ENCODE results near the gene PNPLA7. TPM values are rescaled to one million over a fixed set of nuclear protein-coding genes. Genes with fewer than 3 reads are reported as not detected.

PNPLA7 gene
- total and polyA plus RNA-seq, 7 experiments from 2014 or later, result 2.7 to 28.9 (median 9.0) TPM

- Histone ChIP-seq H3K36me3 (ENCODE audit: control insufficient read depth in 2 of 3, insufficient read depth in 3 of 3, low read length in 3 of 3) (no peaks in the 10 kb centered on the region), H3K4me1 (ENCODE audit: control insufficient read depth in 2 of 2, insufficient read depth in 2 of 2, low read length in 2 of 2) (no peaks in the 10 kb centered on the region), H3K27me3 (ENCODE audit: control insufficient read depth in 2 of 2, insufficient read depth in 2 of 2, low read length in 2 of 2) (no peaks in the 10 kb centered on the region), H3K4me3 (ENCODE audit: low read length) (no peak overlapping the region), H3K9me3 (ENCODE audit: control insufficient read depth in 2 of 3, low read length in 3 of 3) (peaks cover 0 to 7% (median 0%) of the 10 kb centered on the region in 3 experiments), H3K27ac (ENCODE audit: low read depth, low read length) (no peak overlapping the region)
- no peak overlapping the region for H3K4me3 Mint-ChIP-seq
- intact Hi-C loops (cut with micrococcal nuclease), result no loop called here
- CTCF ChIA-PET, result no interaction called here
- H3K9me3 Mint-ChIP-seq, result peaks cover 5 to 27% (median 18%) of the 10 kb centered on the region in 11 donors
- H3K36me3 Mint-ChIP-seq, result peaks cover 7 to 23% (median 17%) of the 10 kb centered on the region in 5 donors
- POLR2A ChIA-PET, result no interaction called here
- DNase-seq, result no peak
- no peak overlapping the region for H3K27ac Mint-ChIP-seq
- no peak for ATAC-seq
- peaks cover 0 to 13% (median 0%) of the 10 kb centered on the region in 7 donors for H3K4me1 Mint-ChIP-seq
- no peaks in the 10 kb centered on the region for H3K27me3 Mint-ChIP-seq
Observed at GRCh38 chr9:137477778-137478612, 72.2 kb downstream of the PNPLA7 start.

- no peaks in the 10 kb centered on the region for H3K36me3 ChIP-seq (ENCODE audit: control insufficient read depth in 2 of 3, insufficient read depth in 3 of 3, low read length in 3 of 3)
- intact Hi-C loops (cut with micrococcal nuclease), result no loop called here
- H3K4me1 Mint-ChIP-seq, result peaks cover 0 to 6% (median 0%) of the 10 kb centered on the region in 7 donors
- ChIA-PET CTCF (no interaction called here), POLR2A (no interaction called here)
- ATAC-seq, result no peak
- no peaks in the 10 kb centered on the region for H3K27me3 ChIP-seq (ENCODE audit: control insufficient read depth in 2 of 2, insufficient read depth in 2 of 2, low read length in 2 of 2)
- H3K4me1 ChIP-seq (ENCODE audit: control insufficient read depth in 2 of 2, insufficient read depth in 2 of 2, low read length in 2 of 2), result no peaks in the 10 kb centered on the region
- H3K4me3 Mint-ChIP-seq, result no peak overlapping the region
- DNase-seq, result no peak
- peaks cover 5 to 32% (median 19%) of the 10 kb centered on the region in 11 donors for H3K9me3 Mint-ChIP-seq
- no peaks in the 10 kb centered on the region for H3K27me3 Mint-ChIP-seq
- H3K9me3 ChIP-seq (ENCODE audit: control insufficient read depth in 2 of 3, low read length in 3 of 3), result peaks cover 0 to 10% (median 0%) of the 10 kb centered on the region in 3 experiments
- H3K36me3 Mint-ChIP-seq, result peaks cover 7 to 26% (median 17%) of the 10 kb centered on the region in 5 donors
- no peak overlapping the region for H3K4me3 ChIP-seq (ENCODE audit: low read length)
- H3K27ac ChIP-seq (ENCODE audit: low read depth, low read length), result no peak overlapping the region
- no peak overlapping the region for H3K27ac Mint-ChIP-seq
Observed at GRCh38 chr9:137476856-137477255, 73.3 kb downstream of the PNPLA7 start.

- H3K36me3 ChIP-seq (ENCODE audit: control insufficient read depth in 2 of 3, insufficient read depth in 3 of 3, low read length in 3 of 3), result no peaks in the 10 kb centered on the region
- Mint-ChIP-seq H3K36me3 (peaks cover 7 to 26% (median 21%) of the 10 kb centered on the region in 5 donors), H3K27me3 (peaks cover 0 to 2% (median 0%) of the 10 kb centered on the region in 5 donors), H3K4me3 (no peak overlapping the region), H3K4me1 (peaks cover 2 to 10% (median 3%) of the 10 kb centered on the region in 7 donors), H3K27ac (no peak overlapping the region), H3K9me3 (peaks cover 5 to 36% (median 19%) of the 10 kb centered on the region in 11 donors)
- intact Hi-C loops (cut with micrococcal nuclease), result no loop called here
- ChIA-PET POLR2A (no interaction called here), CTCF (no interaction called here)
- no peak for ATAC-seq
- peaks cover 0 to 10% (median 0%) of the 10 kb centered on the region in 3 experiments for H3K9me3 ChIP-seq (ENCODE audit: control insufficient read depth in 2 of 3, low read length in 3 of 3)
- H3K27me3 ChIP-seq (ENCODE audit: control insufficient read depth in 2 of 2, insufficient read depth in 2 of 2, low read length in 2 of 2), result no peaks in the 10 kb centered on the region
- peaks cover 0 to 3% of the 10 kb centered on the region in 2 donors for H3K4me1 ChIP-seq (ENCODE audit: control insufficient read depth in 2 of 2, insufficient read depth in 2 of 2, low read length in 2 of 2)
- H3K27ac ChIP-seq (ENCODE audit: low read depth, low read length), result no peak overlapping the region
- no peak overlapping the region for H3K4me3 ChIP-seq (ENCODE audit: low read length)
- DNase-seq, result no peak
Observed at GRCh38 chr9:137475666-137476065, 74.5 kb downstream of the PNPLA7 start.

- Histone ChIP-seq H3K4me3 (ENCODE audit: low read length) (no peak overlapping the region), H3K27ac (ENCODE audit: low read depth, low read length) (no peak overlapping the region), H3K4me1 (ENCODE audit: control insufficient read depth in 2 of 2, insufficient read depth in 2 of 2, low read length in 2 of 2) (peaks cover 0 to 5% of the 10 kb centered on the region in 2 donors), H3K9me3 (ENCODE audit: control insufficient read depth in 2 of 3, low read length in 3 of 3) (peaks cover 0 to 10% (median 0%) of the 10 kb centered on the region in 3 experiments), H3K27me3 (ENCODE audit: control insufficient read depth in 2 of 2, insufficient read depth in 2 of 2, low read length in 2 of 2) (no peaks in the 10 kb centered on the region), H3K36me3 (ENCODE audit: control insufficient read depth in 2 of 3, insufficient read depth in 3 of 3, low read length in 3 of 3) (no peaks in the 10 kb centered on the region)
- peaks cover 7 to 26% (median 21%) of the 10 kb centered on the region in 5 donors for H3K36me3 Mint-ChIP-seq
- POLR2A ChIA-PET, result no interaction called here
- peaks cover 5 to 36% (median 19%) of the 10 kb centered on the region in 11 donors for H3K9me3 Mint-ChIP-seq
- DNase-seq (no peak), ATAC-seq (no peak)
- CTCF ChIA-PET, result no interaction called here
- H3K4me1 Mint-ChIP-seq, result peaks cover 5 to 18% (median 8%) of the 10 kb centered on the region in 7 donors
- no peak overlapping the region for H3K4me3 Mint-ChIP-seq
- intact Hi-C loops (cut with micrococcal nuclease), result no loop called here
- peaks cover 0 to 5% (median 0%) of the 10 kb centered on the region in 5 donors for H3K27me3 Mint-ChIP-seq
- no peak overlapping the region for H3K27ac Mint-ChIP-seq
Observed at GRCh38 chr9:137474271-137474670, 75.9 kb downstream of the PNPLA7 start.

GRCh38 chr9:137470785-137471184 lies 79.4 kb downstream of the PNPLA7 start:
- H3K27me3 ChIP-seq (ENCODE audit: control insufficient read depth in 2 of 2, insufficient read depth in 2 of 2, low read length in 2 of 2), result no peaks in the 10 kb centered on the region
- peaks cover 0 to 5% of the 10 kb centered on the region in 2 donors for H3K4me1 ChIP-seq (ENCODE audit: control insufficient read depth in 2 of 2, insufficient read depth in 2 of 2, low read length in 2 of 2)
- peaks cover 8 to 19% (median 16%) of the 10 kb centered on the region in 7 donors for H3K4me1 Mint-ChIP-seq
- no peak for DNase-seq
- H3K27ac ChIP-seq (ENCODE audit: low read depth, low read length), result no peak overlapping the region
- peaks cover 0 to 5% (median 0%) of the 10 kb centered on the region in 3 experiments for H3K9me3 ChIP-seq (ENCODE audit: control insufficient read depth in 2 of 3, low read length in 3 of 3)
- peaks cover 2 to 30% (median 15%) of the 10 kb centered on the region in 11 donors for H3K9me3 Mint-ChIP-seq
- ChIA-PET POLR2A (no interaction called here), CTCF (no interaction called here)
- intact Hi-C loops (cut with micrococcal nuclease), result no loop called here
- peaks cover 2 to 20% (median 16%) of the 10 kb centered on the region in 5 donors for H3K36me3 Mint-ChIP-seq
- H3K36me3 ChIP-seq (ENCODE audit: control insufficient read depth in 2 of 3, insufficient read depth in 3 of 3, low read length in 3 of 3), result no peaks in the 10 kb centered on the region
- H3K4me3 Mint-ChIP-seq, result no peak overlapping the region
- H3K4me3 ChIP-seq (ENCODE audit: low read length), result no peak overlapping the region
- H3K27ac Mint-ChIP-seq, result no peak overlapping the region
- peak; percentile 41 for ATAC-seq
- peaks cover 0 to 13% (median 0%) of the 10 kb centered on the region in 5 donors for H3K27me3 Mint-ChIP-seq

GRCh38 chr9:137467896-137468295 lies 82.3 kb downstream of the PNPLA7 start:
- H3K4me3 Mint-ChIP-seq, result no peak overlapping the region
- POLR2A ChIA-PET, result no interaction called here
- H3K27ac ChIP-seq (ENCODE audit: low read depth, low read length), result no peak overlapping the region
- H3K36me3 ChIP-seq (ENCODE audit: control insufficient read depth in 2 of 3, insufficient read depth in 3 of 3, low read length in 3 of 3), result no peaks in the 10 kb centered on the region
- peaks cover 0 to 13% (median 0%) of the 10 kb centered on the region in 5 donors for H3K27me3 Mint-ChIP-seq
- H3K36me3 Mint-ChIP-seq, result peaks cover 0 to 6% (median 1%) of the 10 kb centered on the region in 5 donors
- H3K4me3 ChIP-seq (ENCODE audit: low read length), result no peak overlapping the region
- no peak for ATAC-seq
- H3K27ac Mint-ChIP-seq, result no peak overlapping the region
- no peak for DNase-seq
- H3K4me1 ChIP-seq (ENCODE audit: control insufficient read depth in 2 of 2, insufficient read depth in 2 of 2, low read length in 2 of 2), result peaks cover 3 to 14% of the 10 kb centered on the region in 2 donors
- H3K9me3 Mint-ChIP-seq, result peaks cover 0 to 8% (median 2%) of the 10 kb centered on the region in 11 donors
- no peaks in the 10 kb centered on the region for H3K27me3 ChIP-seq (ENCODE audit: control insufficient read depth in 2 of 2, insufficient read depth in 2 of 2, low read length in 2 of 2)
- intact Hi-C loops (cut with micrococcal nuclease), result no loop called here
- peaks cover 10 to 22% (median 19%) of the 10 kb centered on the region in 7 donors for H3K4me1 Mint-ChIP-seq
- CTCF ChIA-PET, result no interaction called here
- H3K9me3 ChIP-seq (ENCODE audit: control insufficient read depth in 2 of 3, low read length in 3 of 3), result peaks cover 0 to 1% (median 0%) of the 10 kb centered on the region in 3 experiments

Data from naive thymus-derived CD4-positive, alpha-beta T cell (primary cell).